GM12892 (cell line): ENCODE measurements around the gene SMARCB1.

Experiments
- DNase-seq: peaks from one replicate; pipeline ENCODE4 v3.0.0; 2011; ENCODE audit not compliant: insufficient read length
- FAIRE-seq: peaks from 2 replicates; lab custom pipeline; 2011; peaks lifted over from hg19 to GRCh38; lab: Jason Lieb, UNC
- POLR2A ChIP-seq: IDR thresholded peaks from 2 replicates; pipeline ENCODE4 v1.6.1; 2011; ENCODE audit warnings: low read depth, low read length, control low read depth
- POLR2AphosphoS5 ChIP-seq: IDR thresholded peaks from 2 replicates; pipeline ENCODE4 v1.6.1; 2011; ENCODE audit warnings: low read depth, low read length, control low read depth
- TAF1 ChIP-seq: IDR thresholded peaks from 2 replicates; pipeline ENCODE4 v1.6.1; 2011; ENCODE audit warnings: low read depth, mild to moderate bottlenecking, control low read depth, low read length, borderline replicate concordance

Gene SMARCB1

GRCh38 chr22:23752090-23752691, 34.6 kb upstream of the SMARCB1 start:
- peak; percentile 95 for FAIRE-seq
- no peak for TF ChIP-seq TAF1
- TF ChIP-seq POLR2A: no peak
- TF ChIP-seq POLR2AphosphoS5: no peak
- peak; percentile 54 for DNase-seq

DNA sequence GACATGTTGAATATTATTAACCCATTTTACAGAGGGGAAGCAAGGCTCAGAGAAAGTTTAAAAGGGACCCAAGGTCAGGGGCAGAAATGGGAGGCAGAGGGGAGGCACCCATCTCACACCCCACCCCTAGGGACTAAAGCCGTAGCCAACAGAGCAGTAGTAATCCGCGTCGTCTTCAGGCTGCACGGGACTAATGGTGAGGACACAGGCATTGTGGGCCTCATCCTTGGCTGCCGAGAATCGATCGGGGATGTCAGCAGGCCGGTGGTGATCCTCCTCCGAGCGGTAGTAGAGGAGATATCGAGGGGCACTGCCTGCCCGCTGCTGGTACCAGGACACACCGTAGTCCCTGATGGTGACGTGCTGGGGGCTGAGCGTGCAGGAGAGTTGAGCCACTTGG, 34.0 kb upstream of the SMARCB1 start:
- no peak for DNase-seq
- TF ChIP-seq TAF1 (no peak), POLR2AphosphoS5 (no peak), POLR2A (no peak)
- no peak for FAIRE-seq

- FAIRE-seq (peak; percentile 84), DNase-seq (no peak)
- TF ChIP-seq POLR2A (no peak), TAF1 (no peak), POLR2AphosphoS5 (no peak)
Observed at GRCh38 chr22:23753385-23753784, 33.4 kb upstream of the SMARCB1 start.

GRCh38 chr22:23754220-23754919, 32.4 kb upstream of the SMARCB1 start, which contains the start of gene VPREB3:
TSS of gene VPREB3 (minus strand) at chr22:23754425. CDS start at chr22:23754363, 62 bp downstream.
- DNase-seq: no peak
- peak; percentile 64 for FAIRE-seq

DNA sequence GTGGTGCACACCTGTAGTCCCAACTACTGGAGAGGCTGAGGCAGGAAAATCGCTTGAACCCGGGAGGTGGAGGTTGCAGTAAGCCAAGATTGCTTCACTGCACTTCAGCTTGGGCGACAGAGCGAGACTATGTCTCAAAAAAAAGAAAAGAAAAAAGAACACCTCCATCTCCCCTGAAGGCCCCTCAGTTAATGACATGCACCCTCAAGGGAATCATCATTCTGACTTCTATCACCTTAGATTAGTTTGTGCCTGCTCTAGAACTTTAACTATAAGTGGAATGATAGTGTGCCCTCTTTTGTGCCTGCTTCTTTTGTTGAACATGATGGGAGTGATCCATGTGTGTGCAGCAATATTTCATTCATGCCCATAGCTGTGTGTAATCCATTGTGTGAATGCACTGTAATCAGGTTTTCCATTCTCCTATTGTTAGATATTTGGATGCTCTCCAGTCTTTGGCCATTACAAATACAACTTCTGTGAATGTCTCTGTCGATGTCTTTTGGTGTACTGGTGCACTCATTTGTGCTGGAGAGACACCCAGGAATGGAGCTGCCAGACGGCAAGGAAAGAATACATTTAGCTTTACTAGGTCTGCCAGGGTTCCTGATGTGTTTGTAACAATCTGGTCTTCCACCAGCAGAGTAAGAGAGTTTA, 31.7 kb upstream of the SMARCB1 start:
- DNase-seq (no peak), FAIRE-seq (no peak)
- TF ChIP-seq POLR2A (no peak), POLR2AphosphoS5 (no peak), TAF1 (no peak)

More at GRCh38 chr22:23754220-23754919, 32.4 kb upstream of the SMARCB1 start, which contains the start of gene VPREB3:
- TF ChIP-seq TAF1 (no peak), POLR2AphosphoS5 (no peak), POLR2A (no peak)

- FAIRE-seq (no peak), DNase-seq (no peak)
- TF ChIP-seq POLR2AphosphoS5 (no peak), TAF1 (no peak)
Observed at GRCh38 chr22:23755711-23756110, 31.1 kb upstream of the SMARCB1 start.

DNA sequence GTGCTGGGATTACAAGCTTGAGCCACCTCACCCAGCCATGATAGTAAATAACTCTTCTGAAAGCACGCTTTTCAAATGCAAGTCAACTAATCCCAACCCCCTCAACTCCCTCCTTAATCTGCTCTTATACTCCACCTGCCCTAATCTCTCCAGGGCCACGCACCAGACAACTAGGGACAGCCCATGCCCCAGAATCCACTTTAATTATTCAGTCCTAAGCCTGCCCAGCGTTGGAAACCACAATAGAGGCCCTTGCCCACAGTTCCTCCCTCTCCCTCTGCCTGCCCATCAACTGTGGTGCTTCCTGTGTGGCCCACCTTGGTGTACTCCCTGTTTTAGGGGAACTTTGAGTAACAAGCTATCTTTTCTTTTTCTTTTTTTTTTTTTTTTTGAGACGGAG, 29.9 kb upstream of the SMARCB1 start:
- FAIRE-seq (no peak), DNase-seq (no peak)
- TF ChIP-seq POLR2A (no peak), TAF1 (no peak), POLR2AphosphoS5 (no peak)

- no peak for FAIRE-seq
- TF ChIP-seq TAF1: no peak
- TF ChIP-seq POLR2A: no peak
- no peak for TF ChIP-seq POLR2AphosphoS5
- DNase-seq: no peak
Observed at GRCh38 chr22:23759566-23759965, 27.2 kb upstream of the SMARCB1 start.

DNA sequence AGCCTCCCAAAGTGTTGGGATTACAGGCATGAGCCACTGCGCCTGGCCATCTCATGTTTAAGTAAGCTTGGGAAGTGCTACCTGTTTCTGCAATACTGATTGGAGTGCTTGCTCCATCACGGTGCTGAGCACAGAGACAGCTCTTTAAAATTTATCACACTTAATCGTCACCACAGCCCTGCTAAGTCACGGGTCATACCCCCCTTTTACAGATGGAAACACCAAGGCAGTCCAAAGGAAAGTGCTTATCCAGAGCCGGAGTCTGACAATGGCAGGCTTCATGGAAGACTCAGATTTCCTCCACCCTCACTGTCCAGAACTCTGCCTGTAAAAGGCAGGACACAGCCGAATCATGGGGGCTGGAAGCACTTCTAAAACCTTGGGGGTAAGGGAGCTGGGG, 26.7 kb upstream of the SMARCB1 start:
- no peak for DNase-seq
- no peak for FAIRE-seq
- TF ChIP-seq POLR2AphosphoS5 (no peak), POLR2A (no peak)

- FAIRE-seq (peak; percentile 5), DNase-seq (no peak)
- TF ChIP-seq POLR2A (no peak), POLR2AphosphoS5 (peak; percentile 25; the same call in 1 of the 2 replicates)
Observed at GRCh38 chr22:23762842-23763578, 23.8 kb upstream of the SMARCB1 start, which contains the start of gene C22orf15. TSS of gene C22orf15 (plus strand) at chr22:23762990. CDS start at chr22:23763307, 317 bp downstream.

DNA sequence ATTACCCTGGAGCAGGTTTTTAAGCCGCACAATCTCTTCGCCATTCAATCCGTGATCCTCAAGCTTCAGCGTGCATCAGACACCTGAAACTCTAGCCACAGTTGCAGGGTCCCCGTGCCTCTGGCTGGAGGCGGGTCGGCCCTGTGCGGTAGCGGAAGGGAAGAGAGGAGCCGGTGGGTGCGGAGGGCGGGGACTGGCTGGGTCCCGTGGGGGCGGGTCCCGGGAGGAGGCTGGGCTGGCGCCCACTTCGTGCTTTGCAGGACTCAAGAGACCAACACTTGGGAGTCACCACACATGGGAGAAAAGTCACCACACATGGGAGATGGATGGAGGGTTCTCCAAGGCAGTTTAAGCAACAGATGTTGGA, 23.2 kb upstream of the SMARCB1 start:
- FAIRE-seq: peak; percentile 60

More for the DNA sequence above, 23.2 kb upstream of the SMARCB1 start:
- no peak; the same call in 1 of the 2 replicates for TF ChIP-seq POLR2AphosphoS5
- TF ChIP-seq TAF1: no peak
- TF ChIP-seq POLR2A: no peak; the same call in 1 of the 2 replicates
- no peak for DNase-seq
